Stomach (tissue), 9 donors: ENCODE data around the gene CMIP. TPM values are rescaled to one million over a fixed set of nuclear protein-coding genes. Genes with fewer than 3 reads are reported as not detected.

Experiments
- DNase-seq, 2 donors: peaks; one replicate each; pipeline versions ENCODE4 v3.0.0 to v3.0.0-alpha.2; 2013 to 2019
- H3K27ac ChIP-seq, 5 donors: fragments of 200-600 bp in 4 of 5; sonication (generic) in 4 of 5; one replicate each; pipeline ENCODE4 v1.5.1; 2013 to 2019; ENCODE audit warnings: mild to moderate bottlenecking in 1 of 5, moderate library complexity in 1 of 5
- H3K27me3 ChIP-seq, 3 donors: fragments of 200-600 bp; sonication (generic); one replicate each; pipeline ENCODE4 v1.5.1; 2017 to 2019; ENCODE audit warnings: mixed run types in 1 of 3
- H3K36me3 ChIP-seq, 4 donors: fragments of 200-600 bp; sonication (generic); 1 replicate in 3 of 4; 2 replicates in 1 of 4; pipeline ENCODE4 v1.5.1; 2016 to 2019
- H3K4me1 ChIP-seq, 4 donors: fragments of 200-600 bp; sonication (generic); one replicate each; pipeline ENCODE4 v1.5.1; 2016 to 2019
- H3K4me3 ChIP-seq, 4 donors: fragments of 200-600 bp; sonication (generic) in 3 of 4; one replicate each; pipeline ENCODE4 v1.5.1; 2016 to 2019; ENCODE audit warnings: mild to moderate bottlenecking in 1 of 4
- H3K9me3 ChIP-seq, 4 donors: fragments of 200-600 bp; sonication (generic); one replicate each; pipeline ENCODE4 v1.5.1; 2016 to 2019
- EP300 ChIP-seq: sonication (generic); formaldehyde crosslinking; IDR thresholded peaks from one replicate; pipeline ENCODE4 v1.6.1; 2017; ENCODE audit warnings: antibody characterized with exemption
- POLR2A ChIP-seq, 4 donors: fragments of 450-650 bp; IDR thresholded peaks; one replicate each; pipeline ENCODE4 v1.6.1; 2016; ENCODE audit warnings: antibody characterized with exemption in 4 of 4, control low read depth in 2 of 4, mild to moderate bottlenecking in 1 of 4, moderate library complexity in 1 of 4
- POLR2AphosphoS5 ChIP-seq, 3 donors: sonication (generic); formaldehyde crosslinking; IDR thresholded peaks; one replicate each; pipeline ENCODE4 v1.6.1; 2016; ENCODE audit warnings: antibody characterized with exemption in 3 of 3
- WGBS, 5 donors: extraction: QIAGEN DNeasy Blood & Tissue Kit in 3 of 5; methylation state at CpG; one replicate each; pipeline versions ENCODE4 v1.1.5 to v1.1.7; 2013 to 2018; 5-methylcytosine and 5-hydroxymethylcytosine counted together
- intact Hi-C: fragments of 100-400 bp; cut with DNase I; formaldehyde crosslinking; loops from one replicate; pipeline ENCODE4 v1.15.1; 2023; ENCODE audit warnings: low total_unique reads
- polyA plus RNA-seq, 3 donors: library from polyadenylated mRNA; stranded (reverse); fragments of 200-250 nt; gene quantifications; one replicate each; pipeline ENCODE4 v1.2.3, GENCODE V29; 2013
- total RNA-seq, 5 donors: library from RNA; depleted of rRNA; stranded (reverse); fragments of >200 nt; gene quantifications; one replicate each; pipeline versions ENCODE4 v1.1.0 to v1.2.3, GENCODE V29; 2014 to 2016
- TF ChIP-seq, protein P1 (sequence below), 7 experiments: fragments of 450-650 bp in 4 of 7; fragments of 200-600 bp in 3 of 7; sonication (generic) in 3 of 7; IDR thresholded peaks; one replicate each; pipeline ENCODE4 v1.5.1; 2016 to 2019; ENCODE audit warnings: antibody characterized with exemption in 7 of 7, control low read depth in 2 of 7, mild to moderate bottlenecking in 1 of 7
- donor health status: healthy with polysubstance abuse.
- donor health status: Bipolar disorder and iron deficiency.
- donor health status: healthy.

The CMIP gene
- total and polyA plus RNA-seq, 8 donors: 11.1 to 71.0 (median 31.2) TPM

DNA sequence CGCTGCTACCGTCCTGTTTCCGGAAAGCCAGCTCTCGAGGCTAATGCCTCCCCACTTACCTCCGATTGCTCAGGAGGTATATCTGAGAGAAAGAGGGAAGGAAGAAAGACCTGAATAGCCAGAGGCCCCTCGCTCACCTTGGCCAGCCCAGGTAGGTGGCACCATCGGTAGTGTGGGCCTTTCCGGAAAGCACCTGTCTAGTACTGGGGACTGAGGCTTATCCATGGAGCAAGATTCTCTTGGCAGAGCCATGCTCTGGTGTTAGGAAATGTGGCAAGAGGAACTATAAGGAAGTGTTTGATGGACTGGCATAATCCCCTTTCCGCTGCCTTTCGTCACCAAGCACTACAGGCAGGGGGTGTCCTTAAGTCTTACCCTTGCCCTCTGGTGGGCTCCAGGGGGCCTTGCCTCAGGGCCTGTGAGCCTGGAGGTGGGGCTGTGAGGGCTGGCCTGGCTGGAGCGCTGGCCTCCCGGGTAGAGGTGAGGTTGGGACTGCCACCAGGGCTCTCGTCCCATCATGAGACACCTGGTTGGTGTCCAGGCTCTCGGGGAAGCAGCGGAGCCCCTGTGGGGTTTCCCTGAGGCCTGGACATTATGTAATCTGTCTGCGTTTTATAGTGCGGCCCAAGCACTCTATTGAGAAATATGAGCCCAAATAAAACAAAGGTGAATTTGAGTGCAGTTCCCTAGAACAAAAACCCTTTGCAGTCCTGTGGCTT, 2.9 kb downstream of the CMIP start:
- Histone ChIP-seq H3K4me3 (peak overlapping the region; percentile 86 to 95 (median 90)), H3K9me3 (no peaks in the 10 kb centered on the region), H3K36me3 (no peaks in the 10 kb centered on the region), H3K27me3 (no peaks in the 10 kb centered on the region), H3K27ac (peak overlapping the region; percentile 85 to 98 (median 94)), H3K4me1 (peaks cover 48 to 79% (median 70%) of the 10 kb centered on the region in 4 donors)
- DNase-seq: peak; percentile 47 to 59
- intact Hi-C loops: no loop called here
- TF ChIP-seq POLR2AphosphoS5 (IDR thresholded peaks at IDR 0.05) (peak in 2 of 3 donors; percentile 28 to 59), POLR2A (IDR thresholded peaks at IDR 0.05) (no peak), EP300 (no peak)
- TF ChIP-seq, protein P1, sequence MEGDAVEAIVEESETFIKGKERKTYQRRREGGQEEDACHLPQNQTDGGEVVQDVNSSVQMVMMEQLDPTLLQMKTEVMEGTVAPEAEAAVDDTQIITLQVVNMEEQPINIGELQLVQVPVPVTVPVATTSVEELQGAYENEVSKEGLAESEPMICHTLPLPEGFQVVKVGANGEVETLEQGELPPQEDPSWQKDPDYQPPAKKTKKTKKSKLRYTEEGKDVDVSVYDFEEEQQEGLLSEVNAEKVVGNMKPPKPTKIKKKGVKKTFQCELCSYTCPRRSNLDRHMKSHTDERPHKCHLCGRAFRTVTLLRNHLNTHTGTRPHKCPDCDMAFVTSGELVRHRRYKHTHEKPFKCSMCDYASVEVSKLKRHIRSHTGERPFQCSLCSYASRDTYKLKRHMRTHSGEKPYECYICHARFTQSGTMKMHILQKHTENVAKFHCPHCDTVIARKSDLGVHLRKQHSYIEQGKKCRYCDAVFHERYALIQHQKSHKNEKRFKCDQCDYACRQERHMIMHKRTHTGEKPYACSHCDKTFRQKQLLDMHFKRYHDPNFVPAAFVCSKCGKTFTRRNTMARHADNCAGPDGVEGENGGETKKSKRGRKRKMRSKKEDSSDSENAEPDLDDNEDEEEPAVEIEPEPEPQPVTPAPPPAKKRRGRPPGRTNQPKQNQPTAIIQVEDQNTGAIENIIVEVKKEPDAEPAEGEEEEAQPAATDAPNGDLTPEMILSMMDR (IDR thresholded peaks at IDR 0.05): no peak
- 42 to 46% (median 44%) methylated on average over 12 to 17 of the region's 17 CpGs for WGBS, 5 donors

- Histone ChIP-seq H3K4me3 (peak overlapping the region in 3 of 4 donors; percentile 86 to 95 (median 93)), H3K9me3 (no peaks in the 10 kb centered on the region), H3K36me3 (no peaks in the 10 kb centered on the region), H3K27me3 (no peaks in the 10 kb centered on the region), H3K27ac (peak overlapping the region; percentile 53 to 98 (median 94)), H3K4me1 (peaks cover 56 to 83% (median 76%) of the 10 kb centered on the region in 4 donors)
- intact Hi-C loops: no loop called here
- 28 to 34% (median 31%) methylated on average over 15 to 19 of the region's 19 CpGs for WGBS, 5 donors
- DNase-seq: peak; percentile 73 to 82
- TF ChIP-seq, protein P1 (IDR thresholded peaks at IDR 0.05): no peak
- TF ChIP-seq POLR2AphosphoS5 (IDR thresholded peaks at IDR 0.05): peak in 2 of 3 donors; percentile 40 to 48
- TF ChIP-seq EP300: no peak
- TF ChIP-seq POLR2A (IDR thresholded peaks at IDR 0.05): no peak
Measured at GRCh38 chr16:81448154-81449131, 3.8 kb downstream of the CMIP start.

GRCh38 chr16:81449241-81449640, 4.6 kb downstream of the CMIP start:
- peak overlapping the region in 1 of 4 donors; percentile 86 for H3K4me3 ChIP-seq
- intact Hi-C loops: no loop called here
- H3K9me3 ChIP-seq: no peaks in the 10 kb centered on the region
- no peaks in the 10 kb centered on the region for H3K36me3 ChIP-seq
- no peak for DNase-seq
- no peak for TF ChIP-seq EP300
- TF ChIP-seq, protein P1 (IDR thresholded peaks at IDR 0.05): no peak
- TF ChIP-seq POLR2A (IDR thresholded peaks at IDR 0.05): no peak
- TF ChIP-seq POLR2AphosphoS5 (IDR thresholded peaks at IDR 0.05): no peak
- H3K4me1 ChIP-seq: peaks cover 63 to 82% (median 75%) of the 10 kb centered on the region in 4 donors
- peak overlapping the region in 3 of 5 donors; percentile 85 to 95 (median 94) for H3K27ac ChIP-seq
- H3K27me3 ChIP-seq: no peaks in the 10 kb centered on the region
- WGBS, 5 donors: 84 to 95% (median 92%) methylated on average over 2 of the region's 2 CpGs
